NT2/D1 (cell line): ENCODE measurements around the gene PXYLP1.
A peak's percentile ranks its signal among the peaks of the same experiment; 100 is the strongest.
"Not testable (repeated sequence)": the region's sequence is repeated elsewhere in the genome, so short reads cannot be mapped to it uniquely, and the experiment has no call there.

Experiments
- DNase-seq: peaks from one replicate; pipeline ENCODE4 v3.0.0-alpha.2; 2011; ENCODE audit warnings: low read depth, low spot score
- H3K27me3 ChIP-seq: 2 replicates; pipeline ENCODE4 v1.6.0; 2011; ENCODE audit warnings: mild to moderate bottlenecking; ENCODE audit not compliant: insufficient read length, insufficient read depth
- H3K36me3 ChIP-seq: 2 replicates; pipeline ENCODE4 v1.6.1; 2011; ENCODE audit warnings: mild to moderate bottlenecking, low read length, mixed read lengths; ENCODE audit not compliant: insufficient read depth, insufficient read length
- H3K4me1 ChIP-seq: 2 replicates; pipeline ENCODE4 v1.5.1; 2011; ENCODE audit not compliant: insufficient read depth, insufficient read length
- H3K4me3 ChIP-seq: 2 replicates; pipeline ENCODE4 v1.5.1; 2011; ENCODE audit warnings: low read depth; ENCODE audit not compliant: insufficient read length
- H3K9ac ChIP-seq: 2 replicates; pipeline ENCODE4 v1.6.0; 2011; ENCODE audit warnings: low read depth; ENCODE audit not compliant: insufficient read length
- H3K9me3 ChIP-seq: 2 replicates; pipeline ENCODE4 v1.5.1; 2011; ENCODE audit warnings: mild to moderate bottlenecking, low read length; ENCODE audit not compliant: insufficient read depth
- SUZ12 ChIP-seq: IDR thresholded peaks from 2 replicates; pipeline ENCODE4 v1.6.1; 2011; ENCODE audit not compliant: insufficient read length, insufficient read depth; ENCODE audit errors: extremely low read depth
- YY1 ChIP-seq: IDR thresholded peaks from 2 replicates; pipeline ENCODE4 v1.6.1; 2011; ENCODE audit not compliant: insufficient read length, insufficient read depth
- ZNF274 ChIP-seq: IDR thresholded peaks from 2 replicates; pipeline ENCODE4 v1.6.1; 2011; ENCODE audit warnings: mild to moderate bottlenecking, low read depth, low read length

PXYLP1 gene

DNA sequence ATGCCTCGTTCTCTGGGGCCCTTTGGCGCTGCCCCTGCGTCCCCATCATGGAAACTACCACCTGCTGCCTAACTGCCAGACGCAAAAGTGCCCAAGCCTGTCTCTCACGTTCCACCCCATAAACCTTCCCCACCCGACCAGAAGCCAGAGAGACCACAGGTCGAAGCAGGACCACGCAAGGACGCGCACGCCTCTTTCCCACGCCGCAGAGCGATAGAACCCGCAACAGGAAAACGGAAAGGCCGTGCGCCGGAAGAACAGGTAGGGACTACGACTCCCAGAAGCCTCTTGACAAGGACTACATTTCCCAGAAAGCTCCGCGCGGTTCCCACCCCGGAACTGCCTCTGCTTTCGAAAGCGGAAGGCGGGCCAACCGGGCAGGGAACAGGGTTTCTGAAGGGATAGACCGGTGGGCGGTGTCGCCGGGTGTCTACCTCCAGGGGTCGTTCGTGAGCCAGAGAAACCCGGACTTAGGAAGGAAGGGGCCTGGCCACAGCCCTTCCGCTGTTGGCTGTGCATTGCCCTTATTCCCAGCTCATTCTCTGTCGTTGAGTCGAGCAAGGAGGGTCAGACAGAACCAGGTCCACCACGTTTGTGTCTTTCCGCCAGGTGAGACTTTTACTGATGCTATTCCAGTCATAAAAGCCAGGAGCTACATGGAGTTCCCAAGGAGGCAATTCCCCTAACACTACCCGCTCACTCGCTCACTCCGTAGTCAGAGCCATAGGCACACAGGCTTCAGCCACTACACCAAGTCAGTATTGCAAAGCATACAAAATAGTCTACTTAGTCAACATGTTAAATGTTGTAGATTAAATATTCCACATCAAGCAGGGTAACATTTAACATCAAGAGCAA lies 80.1 kb downstream of the PXYLP1 start:
- Histone ChIP-seq H3K4me1 (no peaks in the 10 kb centered on the region), H3K4me3 (peak overlapping the region; percentile 92), H3K9me3 (no peaks in the 10 kb centered on the region), H3K36me3 (no peaks in the 10 kb centered on the region), H3K27me3 (peaks cover 5% of the 10 kb centered on the region), H3K9ac (peak overlapping the region; percentile 88)
- peak; percentile 97 for DNase-seq
- TF ChIP-seq YY1 (peak; percentile 5), ZNF274 (no peak), SUZ12 (no peak)

DNA sequence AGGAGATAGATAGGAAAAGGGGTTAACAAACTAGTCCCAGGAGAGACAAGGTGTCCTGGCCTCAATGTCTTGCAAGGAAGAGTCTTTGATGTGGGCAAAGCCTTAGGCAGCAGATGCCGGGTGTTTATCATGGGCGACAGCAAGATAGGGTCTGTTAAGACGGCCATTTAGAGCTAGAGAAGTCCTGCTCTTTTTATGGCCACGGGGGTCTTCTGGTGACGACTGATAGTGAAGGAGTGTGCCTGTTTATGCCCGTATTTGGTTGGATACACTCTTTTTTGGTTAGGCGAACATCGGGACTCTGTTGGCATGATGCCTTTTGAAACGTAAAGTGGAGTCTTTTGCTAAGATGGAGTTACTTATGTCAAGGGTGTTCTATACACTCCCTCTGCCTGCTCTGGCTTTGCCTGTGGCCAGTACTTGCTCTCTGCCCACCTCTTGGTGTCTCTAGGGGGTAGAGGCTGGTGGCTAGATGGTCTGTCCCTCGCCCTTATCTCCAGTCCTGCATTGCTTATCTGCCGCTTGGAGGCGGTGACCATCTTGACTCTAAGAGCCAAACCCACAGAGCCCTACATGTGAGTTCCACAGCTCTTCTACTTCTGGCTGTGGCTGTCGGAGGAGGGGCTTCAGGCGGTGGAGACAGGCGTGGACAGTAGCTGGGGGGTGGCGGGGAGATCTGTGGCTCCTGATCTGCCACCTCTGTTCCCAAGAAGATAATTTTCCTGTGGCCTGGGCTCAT lies 80.9 kb downstream of the PXYLP1 start:
- no peak for DNase-seq
- H3K9ac ChIP-seq, result no peak overlapping the region
- peaks cover 4% of the 10 kb centered on the region; the same call in 1 of the 2 replicates for H3K9me3 ChIP-seq
- peaks cover 3% of the 10 kb centered on the region for H3K27me3 ChIP-seq
- no peaks in the 10 kb centered on the region for H3K36me3 ChIP-seq
- H3K4me1 ChIP-seq, result no peaks in the 10 kb centered on the region
- TF ChIP-seq YY1 (no peak), ZNF274 (no peak), SUZ12 (no peak)
- H3K4me3 ChIP-seq, result no peak overlapping the region

DNA sequence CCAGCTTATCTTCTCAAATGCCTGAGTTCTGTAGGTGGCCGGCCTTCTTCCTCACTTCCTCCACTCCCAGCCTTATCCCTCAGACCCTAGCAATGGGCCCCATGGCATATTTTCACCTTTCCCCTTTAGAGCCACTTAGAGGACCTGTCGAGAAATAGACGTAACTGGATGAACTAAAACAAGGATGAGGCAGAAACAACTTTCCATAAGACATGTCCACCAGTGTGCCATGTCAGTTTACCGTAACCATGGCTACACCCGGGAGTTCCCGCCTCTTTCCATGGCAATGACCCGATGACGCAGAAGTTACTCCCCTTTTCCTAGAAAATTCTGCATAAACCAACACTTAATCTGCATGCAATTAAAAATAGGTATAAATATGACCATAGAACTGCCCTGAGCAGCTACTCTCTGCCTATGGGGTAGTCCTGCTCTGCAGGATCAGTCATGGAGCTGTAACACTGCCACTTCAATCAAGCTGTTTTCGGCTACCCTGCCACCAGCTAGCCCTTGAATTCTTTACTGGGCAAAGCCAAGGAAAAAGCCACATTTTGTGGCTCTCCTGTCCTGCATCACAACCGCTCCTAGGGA lies 81.6 kb downstream of the PXYLP1 start:
- Histone ChIP-seq H3K9ac (no peak overlapping the region), H3K9me3 (peaks cover 10% of the 10 kb centered on the region; the same call in 1 of the 2 replicates), H3K4me3 (no peak overlapping the region), H3K4me1 (no peaks in the 10 kb centered on the region), H3K27me3 (no peaks in the 10 kb centered on the region), H3K36me3 (no peaks in the 10 kb centered on the region)
- TF ChIP-seq YY1 (no peak), SUZ12 (no peak), ZNF274 (no peak)
- no peak for DNase-seq

DNA sequence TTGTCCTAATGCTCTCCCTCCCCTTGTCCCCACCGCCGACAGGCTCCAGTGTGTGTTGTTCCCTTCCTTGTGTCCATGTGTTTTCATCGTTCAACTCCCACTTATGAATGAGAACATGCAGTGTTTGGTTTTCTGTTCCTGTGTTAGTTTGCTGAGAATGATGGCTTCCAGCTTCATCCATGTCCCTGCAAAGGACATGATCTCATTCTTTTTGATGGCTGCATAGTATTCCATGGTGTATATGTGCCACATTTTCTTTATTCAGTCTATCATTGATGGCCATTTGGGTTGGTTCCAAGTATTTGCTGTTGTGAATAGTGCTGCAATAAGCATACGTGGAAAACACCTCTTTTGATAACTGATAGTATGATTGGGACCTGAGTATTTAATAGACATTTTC lies 82.8 kb downstream of the PXYLP1 start:
- not testable (repeated sequence) for H3K9ac ChIP-seq, H3K27me3 ChIP-seq, DNase-seq, H3K4me1 ChIP-seq, H3K36me3 ChIP-seq, H3K4me3 ChIP-seq
- H3K9me3 ChIP-seq, result peaks cover 19% of the 10 kb centered on the region

DNA sequence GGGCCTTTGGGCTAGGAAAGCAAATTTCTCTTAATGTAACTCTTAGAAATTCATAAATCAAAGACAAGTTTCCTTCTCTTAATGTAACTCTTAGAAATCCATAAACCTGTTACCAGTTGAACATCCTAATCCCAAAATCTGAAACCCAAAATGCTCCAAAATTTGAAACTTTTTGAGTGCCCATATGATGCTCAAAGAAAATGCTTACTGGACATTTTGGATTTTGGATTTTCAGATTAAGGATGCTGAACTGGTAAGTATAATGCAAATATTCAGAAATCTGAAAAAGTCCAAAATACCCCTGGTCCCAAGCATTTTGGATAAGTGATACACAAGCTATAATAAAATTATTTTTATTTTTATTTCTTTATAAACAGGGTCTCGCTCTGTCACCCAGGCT lies 85.2 kb downstream of the PXYLP1 start:
- DNase-seq, result no peak
- Histone ChIP-seq H3K27me3 (no peaks in the 10 kb centered on the region), H3K4me1 (no peaks in the 10 kb centered on the region), H3K4me3 (no peak overlapping the region), H3K9ac (no peak overlapping the region), H3K36me3 (no peaks in the 10 kb centered on the region), H3K9me3 (peaks cover 30% of the 10 kb centered on the region)
- no peak for TF ChIP-seq ZNF274
- TF ChIP-seq YY1, result no peak
- no peak for TF ChIP-seq SUZ12

DNA sequence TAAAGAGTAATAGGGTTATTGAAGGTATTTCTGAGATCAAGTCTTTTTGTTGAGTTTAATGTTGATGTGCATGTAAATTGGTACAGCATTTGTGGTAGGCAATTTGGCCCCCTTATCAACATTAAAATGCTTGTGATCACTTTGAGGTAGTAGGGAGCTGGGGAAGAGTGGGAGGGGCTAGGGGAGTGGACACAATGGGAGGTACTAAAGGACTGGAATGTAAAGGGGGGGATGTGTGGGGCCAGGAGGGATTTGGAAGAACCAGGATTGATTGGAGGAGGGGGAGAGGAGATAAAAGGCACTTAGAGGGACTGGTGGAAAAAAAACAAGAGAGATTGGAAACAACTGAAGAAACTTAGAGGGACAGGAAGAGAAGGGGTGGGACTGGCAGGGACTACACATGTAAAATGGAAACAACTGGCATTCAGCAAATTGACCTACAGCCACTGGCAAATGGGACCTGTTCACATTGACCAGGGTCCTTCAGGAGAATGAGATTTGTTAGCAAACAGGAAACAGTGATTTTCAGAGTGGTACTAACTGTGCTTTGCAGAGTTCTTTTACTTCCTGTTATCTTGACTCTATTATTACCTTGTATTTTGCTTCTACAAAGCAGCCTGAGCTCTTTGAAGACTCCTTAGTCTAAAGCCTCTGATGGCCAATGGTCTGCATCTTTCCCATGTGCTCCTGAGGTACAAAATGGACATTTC lies 88.9 kb downstream of the PXYLP1 start:
- TF ChIP-seq SUZ12 (no peak), ZNF274 (no peak), YY1 (no peak)
- Histone ChIP-seq H3K36me3 (no peaks in the 10 kb centered on the region), H3K4me3 (no peak overlapping the region), H3K27me3 (no peaks in the 10 kb centered on the region), H3K9ac (no peak overlapping the region), H3K4me1 (no peaks in the 10 kb centered on the region), H3K9me3 (peaks cover 30% of the 10 kb centered on the region)
- no peak for DNase-seq

DNA sequence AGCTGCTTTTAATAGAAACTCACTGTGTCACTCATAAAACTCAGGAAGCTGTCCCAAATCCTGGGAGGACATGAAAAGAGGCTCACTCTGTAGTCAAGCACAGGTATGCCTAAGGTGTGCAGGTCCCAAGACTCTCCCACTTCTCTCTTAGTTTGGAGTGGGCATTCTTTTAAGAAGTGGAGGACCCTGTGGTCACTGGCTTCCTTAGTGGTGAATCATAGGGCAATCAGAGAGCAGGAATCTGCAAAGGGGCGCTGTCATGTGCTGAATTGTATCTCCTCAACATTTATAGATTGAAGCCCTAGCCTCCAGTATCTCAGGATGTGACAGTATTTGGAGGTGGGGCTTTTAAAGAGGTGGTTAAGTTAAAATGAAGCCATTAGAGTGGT lies 89.5 kb downstream of the PXYLP1 start:
- Histone ChIP-seq H3K9ac (no peak overlapping the region), H3K9me3 (peaks cover 30% of the 10 kb centered on the region), H3K36me3 (no peaks in the 10 kb centered on the region), H3K4me1 (no peaks in the 10 kb centered on the region), H3K4me3 (no peak overlapping the region), H3K27me3 (no peaks in the 10 kb centered on the region)
- no peak for TF ChIP-seq SUZ12
- DNase-seq, result no peak
